GM12878 (cell line): ENCODE data around the gene OR8K5. TPM values are rescaled to one million over a fixed set of nuclear protein-coding genes. Genes with fewer than 3 reads are reported as not detected.

Experiments
- ATAC-seq: fragments of 200-7000 bp; cut with Tn5 transposase; 3 replicates; pipeline ENCODE4 v1.9.1; 2020; ENCODE audit warnings: mild to moderate bottlenecking, moderate library complexity
- BruUV-seq: library from RNA; stranded (reverse); fragments of 400-500 nt; replicated peaks from 2 replicates; lab custom pipeline; 2021; lab: Mats Ljungman, UMichigan
- CTCF ChIA-PET: fragments of 300-600 bp; sonication (Branson Sonifier 250); formaldehyde crosslinking; extraction: SDS; loops from one replicate; lab custom pipeline; 2021; ENCODE audit warnings: inconsistent platforms; lab: Yijun Ruan, JAX
- POLR2A ChIA-PET: fragments of 350-600 bp; formaldehyde crosslinking; extraction: SDS; loops from one replicate; lab custom pipeline; 2021; ENCODE audit warnings: inconsistent platforms; lab: Charles Lee
- RAD21 ChIA-PET: fragments of 300-600 bp; sonication (Branson Sonifier 250); formaldehyde crosslinking; loops from one replicate; lab custom pipeline; 2023; ENCODE audit warnings: antibody characterized with exemption; ENCODE audit not compliant: unreplicated experiment; lab: Charles Lee
- SMC1A ChIA-PET: fragments of 300-600 bp; sonication (Branson Sonifier 250); formaldehyde crosslinking; loops from one replicate; lab custom pipeline; 2023; ENCODE audit not compliant: unreplicated experiment, uncharacterized antibody; lab: Charles Lee
- DNase-seq: peaks from one replicate; pipeline ENCODE4 v3.0.0-alpha.2; 2011; ENCODE audit warnings: low read depth, low spot score
- FAIRE-seq: peaks from 3 replicates; lab custom pipeline; 2011; peaks lifted over from hg19 to GRCh38; lab: Jason Lieb, UNC
- H2AFZ ChIP-seq: 2 replicates; pipeline ENCODE4 v1.6.0; 2011; ENCODE audit warnings: low read depth, low read length, control low read depth; ENCODE audit not compliant: control insufficient read depth
- H3K27ac ChIP-seq: 2 replicates; pipeline ENCODE4 v1.5.1; 2011; ENCODE audit warnings: control low read depth; ENCODE audit not compliant: control insufficient read depth, insufficient read depth
- H3K27me3 ChIP-seq, 2 experiments: replicated peaks in 1 of 2; 2 replicates each; pipeline versions ENCODE4 v1.6.0 to v1.6.1; 2011; ENCODE audit warnings: low read length in 1 of 2; ENCODE audit not compliant: control insufficient read depth in 2 of 2, insufficient read depth in 2 of 2
- H3K36me3 ChIP-seq, 2 experiments: 2 replicates each; pipeline ENCODE4 v1.5.1; 2011; ENCODE audit warnings: low read length in 1 of 2; ENCODE audit not compliant: control insufficient read depth in 2 of 2, insufficient read depth in 2 of 2
- H3K4me1 ChIP-seq: 2 replicates; pipeline ENCODE4 v1.6.1; 2011; ENCODE audit warnings: mild to moderate bottlenecking, low read length, moderate library complexity, mixed read lengths; ENCODE audit not compliant: control insufficient read depth, insufficient read depth
- H3K4me2 ChIP-seq: 2 replicates; pipeline ENCODE4 v1.6.0; 2011; ENCODE audit warnings: control low read depth; ENCODE audit not compliant: control insufficient read depth, insufficient read depth
- H3K4me3 ChIP-seq: fragments of 200-600 bp; sonication (generic); 2 replicates; pipeline ENCODE4 v1.5.1; 2016
- H3K79me2 ChIP-seq: 2 replicates; pipeline ENCODE4 v1.6.0; 2011; ENCODE audit warnings: low read length; ENCODE audit not compliant: control insufficient read depth, insufficient read depth
- H3K9ac ChIP-seq: 2 replicates; pipeline ENCODE4 v1.8.0; 2011; ENCODE audit warnings: low read length, control low read depth, mixed read lengths; ENCODE audit not compliant: control insufficient read depth, insufficient read depth
- H3K9me3 ChIP-seq: replicated peaks from 3 replicates; pipeline ENCODE4 v1.5.1; 2011; ENCODE audit warnings: mild to moderate bottlenecking, low read length; ENCODE audit not compliant: control insufficient read depth, insufficient read depth
- H4K20me1 ChIP-seq: 2 replicates; pipeline ENCODE4 v1.6.0; 2011; ENCODE audit not compliant: control insufficient read depth, insufficient read depth
- DPF2 ChIP-seq: fragments of 450-650 bp; IDR thresholded peaks from 2 replicates; pipeline ENCODE4 v1.6.1; 2017; ENCODE audit warnings: mild to moderate bottlenecking
- ESRRA ChIP-seq: IDR thresholded peaks from 2 replicates; pipeline ENCODE4 v1.6.1; 2012; ENCODE audit warnings: mild to moderate bottlenecking, low read length, improper control_type of control experiment
- MEF2A ChIP-seq: IDR thresholded peaks from 2 replicates; pipeline ENCODE4 v1.6.1; 2011; ENCODE audit warnings: low read depth, mild to moderate bottlenecking, low read length, moderate library complexity; ENCODE audit not compliant: insufficient read depth
- NKRF ChIP-seq: fragments of 450-650 bp; conservative IDR thresholded peaks from 2 replicates; pipeline ENCODE4 v1.6.1; 2017; ENCODE audit warnings: mild to moderate bottlenecking, moderate library complexity
- PAX5 ChIP-seq: IDR thresholded peaks from 2 replicates; pipeline ENCODE4 v1.6.1; 2011; ENCODE audit warnings: low read depth, low read length, borderline replicate concordance
- RB1 ChIP-seq: fragments of 450-650 bp; formaldehyde crosslinking; IDR thresholded peaks from 2 replicates; pipeline ENCODE4 v1.6.1; 2017; ENCODE audit warnings: mild to moderate bottlenecking, borderline replicate concordance
- SMARCA5 ChIP-seq: fragments of 450-650 bp; IDR thresholded peaks from 2 replicates; pipeline ENCODE4 v1.6.1; 2017; ENCODE audit warnings: mild to moderate bottlenecking
- TCF7 ChIP-seq: IDR thresholded peaks from 2 replicates; pipeline ENCODE4 v1.6.1; 2014; ENCODE audit warnings: antibody characterized with exemption, borderline replicate concordance
- YBX1 ChIP-seq: fragments of 450-650 bp; IDR thresholded peaks from 2 replicates; pipeline ENCODE4 v1.6.1; 2016; ENCODE audit warnings: antibody characterized with exemption
- WGBS: methylation state at CpG from one replicate; pipeline ENCODE4 v1.1.6; 2016; ENCODE audit warnings: low lambda C conversion rate; ENCODE audit not compliant: insufficient replicate concordance, insufficient coverage; ENCODE audit errors: missing lambda C conversion rate; 5-methylcytosine and 5-hydroxymethylcytosine counted together
- in situ Hi-C: fragments of 300-500 bp; cut with MboI; formaldehyde crosslinking; loops from 9 replicates; pipeline ENCODE4 v1.14.3; 2018; ENCODE audit warnings: mixed read lengths
- intact Hi-C: fragments of 100-400 bp; cut with micrococcal nuclease; formaldehyde crosslinking; loops from one replicate; pipeline ENCODE4 v1.14.2; 2022; ENCODE audit not compliant: unreplicated experiment
- polyA plus RNA-seq, 11 experiments: library from polyadenylated mRNA; depleted of rRNA in 4 of 11; unstranded in 6 of 11; stranded (reverse) in 5 of 11; fragments of >200 nt; fragmentation: Nextera tagmentation in 4 of 11; fragmentation: Illumina TruSeq in 1 of 11; extraction: Ambion mirVana in 4 of 11; extraction: Trizol in 1 of 11; gene quantifications; 1 replicate in 1 of 11; 2 replicates in 10 of 11; pipeline versions ENCODE4 v1.2.1 to v1.2.3, GENCODE V29; 2011 to 2016; ENCODE audit warnings: inconsistent platforms in 2 of 11, missing spikeins in 2 of 11, low read depth in 1 of 11
- total RNA-seq, 4 experiments: library from RNA; depleted of rRNA in 3 of 4; stranded (reverse); fragments of >200 nt in 3 of 4; fragmentation: Illumina TruSeq in 1 of 4; extraction: Trizol in 1 of 4; gene quantifications; 2 replicates each; pipeline versions ENCODE4 v1.2.1 to v1.2.3, GENCODE V29; 2013 to 2021
- TF ChIP-seq, protein P1 (sequence below): IDR thresholded peaks from 2 replicates; pipeline ENCODE4 v1.6.1; 2012; ENCODE audit warnings: mild to moderate bottlenecking, low read depth, low read length
- TF ChIP-seq, protein P2 (sequence below): fragments of 450-650 bp; IDR thresholded peaks from 2 replicates; pipeline ENCODE4 v1.6.1; 2014; ENCODE audit warnings: mild to moderate bottlenecking

Gene OR8K5
- total and polyA plus RNA-seq, 10 of the 15 experiments (the other 5 are each of a cell fraction or from before 2014, with no cell fraction given) = not detected

DNA sequence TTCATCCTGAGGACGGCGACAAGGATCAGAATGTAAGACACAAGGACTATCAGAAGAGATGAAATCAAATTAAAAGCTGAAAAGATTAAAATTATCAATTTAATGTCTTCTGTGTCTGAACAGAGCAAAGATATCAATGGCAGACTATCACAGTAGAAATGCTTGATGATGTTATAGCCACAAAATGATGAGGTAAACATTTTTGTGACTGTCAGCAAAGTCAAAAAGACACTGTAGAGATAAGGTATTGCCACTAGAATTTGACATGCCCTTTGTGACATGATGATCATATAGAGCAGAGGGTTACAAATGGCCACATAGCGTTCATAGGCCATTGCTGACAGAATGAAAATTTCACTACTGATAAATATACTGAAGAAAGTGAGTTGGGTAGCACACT, 28.5 kb upstream of the OR8K5 start:
- H4K20me1 ChIP-seq = no peaks in the 10 kb centered on the region
- in situ Hi-C loops = no loop called here
- FAIRE-seq (no peak), ATAC-seq (no peak)
- no peak overlapping the region for H3K27ac ChIP-seq
- no peaks in the 10 kb centered on the region for H3K9me3 ChIP-seq
- H3K27me3 ChIP-seq = no peaks in the 10 kb centered on the region
- H3K79me2 ChIP-seq = no peaks in the 10 kb centered on the region
- 0% methylated on average over 3 of the region's 3 CpGs for WGBS
- ChIA-PET CTCF (no interaction called here), POLR2A (no interaction called here), SMC1A (no interaction called here), RAD21 (no interaction called here)
- H3K4me3 ChIP-seq = no peak overlapping the region
- no peak overlapping the region for H2AFZ ChIP-seq
- intact Hi-C loops = no loop called here
- H3K4me1 ChIP-seq = no peaks in the 10 kb centered on the region
- TF ChIP-seq YBX1 (no peak), MEF2A (no peak), ESRRA (no peak), PAX5 (no peak), TCF7 (no peak), RB1 (no peak), NKRF (no peak), SMARCA5 (no peak), DPF2 (no peak)
- TF ChIP-seq, protein P1, sequence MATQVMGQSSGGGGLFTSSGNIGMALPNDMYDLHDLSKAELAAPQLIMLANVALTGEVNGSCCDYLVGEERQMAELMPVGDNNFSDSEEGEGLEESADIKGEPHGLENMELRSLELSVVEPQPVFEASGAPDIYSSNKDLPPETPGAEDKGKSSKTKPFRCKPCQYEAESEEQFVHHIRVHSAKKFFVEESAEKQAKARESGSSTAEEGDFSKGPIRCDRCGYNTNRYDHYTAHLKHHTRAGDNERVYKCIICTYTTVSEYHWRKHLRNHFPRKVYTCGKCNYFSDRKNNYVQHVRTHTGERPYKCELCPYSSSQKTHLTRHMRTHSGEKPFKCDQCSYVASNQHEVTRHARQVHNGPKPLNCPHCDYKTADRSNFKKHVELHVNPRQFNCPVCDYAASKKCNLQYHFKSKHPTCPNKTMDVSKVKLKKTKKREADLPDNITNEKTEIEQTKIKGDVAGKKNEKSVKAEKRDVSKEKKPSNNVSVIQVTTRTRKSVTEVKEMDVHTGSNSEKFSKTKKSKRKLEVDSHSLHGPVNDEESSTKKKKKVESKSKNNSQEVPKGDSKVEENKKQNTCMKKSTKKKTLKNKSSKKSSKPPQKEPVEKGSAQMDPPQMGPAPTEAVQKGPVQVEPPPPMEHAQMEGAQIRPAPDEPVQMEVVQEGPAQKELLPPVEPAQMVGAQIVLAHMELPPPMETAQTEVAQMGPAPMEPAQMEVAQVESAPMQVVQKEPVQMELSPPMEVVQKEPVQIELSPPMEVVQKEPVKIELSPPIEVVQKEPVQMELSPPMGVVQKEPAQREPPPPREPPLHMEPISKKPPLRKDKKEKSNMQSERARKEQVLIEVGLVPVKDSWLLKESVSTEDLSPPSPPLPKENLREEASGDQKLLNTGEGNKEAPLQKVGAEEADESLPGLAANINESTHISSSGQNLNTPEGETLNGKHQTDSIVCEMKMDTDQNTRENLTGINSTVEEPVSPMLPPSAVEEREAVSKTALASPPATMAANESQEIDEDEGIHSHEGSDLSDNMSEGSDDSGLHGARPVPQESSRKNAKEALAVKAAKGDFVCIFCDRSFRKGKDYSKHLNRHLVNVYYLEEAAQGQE = no peak
- TF ChIP-seq, protein P2, sequence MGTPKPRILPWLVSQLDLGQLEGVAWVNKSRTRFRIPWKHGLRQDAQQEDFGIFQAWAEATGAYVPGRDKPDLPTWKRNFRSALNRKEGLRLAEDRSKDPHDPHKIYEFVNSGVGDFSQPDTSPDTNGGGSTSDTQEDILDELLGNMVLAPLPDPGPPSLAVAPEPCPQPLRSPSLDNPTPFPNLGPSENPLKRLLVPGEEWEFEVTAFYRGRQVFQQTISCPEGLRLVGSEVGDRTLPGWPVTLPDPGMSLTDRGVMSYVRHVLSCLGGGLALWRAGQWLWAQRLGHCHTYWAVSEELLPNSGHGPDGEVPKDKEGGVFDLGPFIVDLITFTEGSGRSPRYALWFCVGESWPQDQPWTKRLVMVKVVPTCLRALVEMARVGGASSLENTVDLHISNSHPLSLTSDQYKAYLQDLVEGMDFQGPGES = no peak
- TF ChIP-seq, all 136 proteins: peak for 0
- Histone ChIP-seq H3K36me3 (no peaks in the 10 kb centered on the region), H3K4me2 (no peak overlapping the region), H3K9ac (no peak overlapping the region)
- DNase-seq = no peak
- no TSS peak for BruUV-seq
